ENCODE data around the gene SSTR5. TPM values are rescaled to one million over a fixed set of nuclear protein-coding genes. Genes with fewer than 3 reads are reported as not detected.

SSTR5 gene
- total RNA-seq, 1 donor from 2014 or later, result not detected

DNA sequence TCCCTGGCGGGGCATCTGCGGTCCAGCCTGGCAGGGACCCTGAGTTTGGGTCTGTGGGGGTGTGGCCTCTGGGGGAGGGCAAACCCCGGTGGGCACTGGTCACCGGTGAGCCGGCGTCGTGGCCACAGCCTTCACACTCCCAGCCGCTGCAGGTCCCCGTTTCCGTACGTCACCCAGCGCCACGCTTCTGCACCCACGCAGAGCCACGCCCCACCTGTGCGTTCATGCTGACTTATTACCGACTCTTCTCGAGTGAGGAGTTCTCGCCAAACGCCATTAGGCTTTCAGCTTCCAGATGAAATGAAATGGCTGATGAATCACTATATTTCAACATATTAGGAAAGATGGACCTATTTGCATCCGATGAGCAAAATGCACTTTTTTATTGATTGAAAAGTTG is 8.8 kb upstream of the SSTR5 start:
- no peaks in the 10 kb centered on the region for H3K36me3 ChIP-seq
- ATAC-seq (no peak), DNase-seq (no peak)
- peaks cover 24% of the 10 kb centered on the region for H3K27me3 ChIP-seq
- H3K27ac ChIP-seq, result no peak overlapping the region
- TF ChIP-seq, protein P1, sequence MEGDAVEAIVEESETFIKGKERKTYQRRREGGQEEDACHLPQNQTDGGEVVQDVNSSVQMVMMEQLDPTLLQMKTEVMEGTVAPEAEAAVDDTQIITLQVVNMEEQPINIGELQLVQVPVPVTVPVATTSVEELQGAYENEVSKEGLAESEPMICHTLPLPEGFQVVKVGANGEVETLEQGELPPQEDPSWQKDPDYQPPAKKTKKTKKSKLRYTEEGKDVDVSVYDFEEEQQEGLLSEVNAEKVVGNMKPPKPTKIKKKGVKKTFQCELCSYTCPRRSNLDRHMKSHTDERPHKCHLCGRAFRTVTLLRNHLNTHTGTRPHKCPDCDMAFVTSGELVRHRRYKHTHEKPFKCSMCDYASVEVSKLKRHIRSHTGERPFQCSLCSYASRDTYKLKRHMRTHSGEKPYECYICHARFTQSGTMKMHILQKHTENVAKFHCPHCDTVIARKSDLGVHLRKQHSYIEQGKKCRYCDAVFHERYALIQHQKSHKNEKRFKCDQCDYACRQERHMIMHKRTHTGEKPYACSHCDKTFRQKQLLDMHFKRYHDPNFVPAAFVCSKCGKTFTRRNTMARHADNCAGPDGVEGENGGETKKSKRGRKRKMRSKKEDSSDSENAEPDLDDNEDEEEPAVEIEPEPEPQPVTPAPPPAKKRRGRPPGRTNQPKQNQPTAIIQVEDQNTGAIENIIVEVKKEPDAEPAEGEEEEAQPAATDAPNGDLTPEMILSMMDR (IDR thresholded peaks at IDR 0.05), result no peak
- no peaks in the 10 kb centered on the region for H3K9me3 ChIP-seq
- intact Hi-C loops (cut with DNase I), result no loop called here
- H3K4me3 ChIP-seq, result no peak overlapping the region
- H3K4me1 ChIP-seq, result no peaks in the 10 kb centered on the region

DNA sequence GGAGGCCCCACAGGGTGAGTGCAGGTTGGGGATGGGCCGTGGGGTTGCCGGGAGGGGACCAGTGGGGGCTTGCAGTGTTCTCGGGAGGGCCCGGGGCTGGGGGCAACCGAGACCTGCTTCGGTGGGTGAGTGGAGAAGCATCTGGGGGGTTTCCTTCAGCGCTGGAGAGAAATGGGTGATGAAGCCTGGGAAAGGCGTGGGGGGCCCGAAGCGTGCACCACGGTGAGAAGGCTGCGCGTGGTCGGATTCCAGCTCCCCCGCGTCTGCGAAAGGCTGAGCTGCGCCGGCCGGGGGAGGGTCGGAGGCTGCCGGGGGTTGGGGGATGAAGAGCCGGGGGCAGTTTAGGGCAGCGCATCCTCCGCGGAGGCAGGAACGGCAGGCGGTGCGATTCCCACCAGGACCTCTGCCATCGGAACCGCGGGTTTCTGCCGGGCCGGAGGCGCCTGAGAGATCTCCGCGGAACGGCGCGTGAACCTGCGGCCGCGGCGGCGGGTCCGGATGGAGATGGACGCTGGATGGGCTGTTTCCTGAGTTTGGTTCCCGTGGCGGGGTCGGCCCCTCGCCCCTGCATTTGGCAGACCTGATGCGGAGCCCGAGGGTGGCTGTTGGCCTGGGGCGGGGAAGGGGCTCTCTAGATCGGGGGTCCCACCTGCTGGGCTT is 6.9 kb upstream of the SSTR5 start:
- H3K27me3 ChIP-seq, result peaks cover 42% of the 10 kb centered on the region
- ATAC-seq, result no peak
- H3K4me1 ChIP-seq, result no peaks in the 10 kb centered on the region
- no peak for DNase-seq
- H3K9me3 ChIP-seq, result no peaks in the 10 kb centered on the region
- TF ChIP-seq, protein P1 (IDR thresholded peaks at IDR 0.05), result no peak
- intact Hi-C loops (cut with DNase I), result no loop called here
- H3K4me3 ChIP-seq, result no peak overlapping the region
- no peaks in the 10 kb centered on the region for H3K36me3 ChIP-seq
- no peak overlapping the region for H3K27ac ChIP-seq

DNA sequence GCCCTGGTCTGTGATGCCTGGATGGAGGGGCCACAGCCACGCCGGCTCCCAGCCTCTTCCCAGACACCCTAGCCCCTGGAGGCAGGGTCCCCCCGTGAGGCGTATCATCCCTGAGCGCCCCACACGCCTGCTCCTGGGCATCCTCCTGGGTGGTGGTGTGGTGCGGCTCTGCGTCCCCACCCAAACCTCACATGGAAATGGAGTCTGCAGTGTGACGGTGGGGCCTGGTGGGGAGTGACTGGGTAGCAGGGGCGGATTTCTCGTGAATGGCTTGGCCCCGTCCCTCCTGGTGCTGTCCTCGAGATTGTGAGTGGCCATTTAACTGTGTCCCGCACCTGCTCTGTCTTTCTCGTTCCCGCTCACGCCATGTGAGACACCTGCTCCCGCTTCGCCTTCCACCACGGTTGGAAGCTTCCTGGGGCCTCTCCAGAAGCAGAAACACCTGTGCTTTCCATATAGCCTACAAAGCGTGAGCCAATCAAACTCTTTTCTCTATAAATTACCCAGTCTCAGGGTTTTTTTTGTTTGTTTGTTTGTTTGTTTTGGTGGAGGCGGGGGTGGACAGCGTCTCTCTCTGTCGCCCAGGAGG is 5.9 kb upstream of the SSTR5 start:
- intact Hi-C loops (cut with DNase I), result no loop called here
- no peaks in the 10 kb centered on the region for H3K36me3 ChIP-seq

DNA sequence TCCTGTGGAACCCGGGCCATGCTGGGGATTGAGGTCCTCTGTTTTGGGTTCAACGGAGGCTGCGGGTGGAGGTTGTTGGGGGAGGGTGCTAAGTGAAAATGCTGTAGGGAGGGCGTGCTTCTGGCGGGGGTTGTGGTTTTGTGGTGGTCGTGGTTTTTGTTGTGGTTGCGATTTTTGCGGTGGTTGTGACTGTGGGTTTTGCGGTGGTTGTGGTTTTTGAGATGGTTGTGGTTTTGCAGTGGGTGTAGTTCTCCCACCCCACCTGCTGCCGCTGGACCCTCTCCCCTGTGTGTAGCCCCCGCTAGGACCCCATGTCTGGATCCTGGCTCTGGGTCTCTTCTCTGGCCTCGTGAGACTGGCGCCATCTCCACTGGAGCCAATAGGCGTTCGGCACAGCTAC is 4.9 kb upstream of the SSTR5 start:
- ATAC-seq (no peak), DNase-seq (no peak)
- peaks cover 62% of the 10 kb centered on the region for H3K27me3 ChIP-seq
- H3K36me3 ChIP-seq, result no peaks in the 10 kb centered on the region
- no peak overlapping the region for H3K27ac ChIP-seq
- intact Hi-C loops (cut with DNase I), result no loop called here
- no peaks in the 10 kb centered on the region for H3K9me3 ChIP-seq
- H3K4me3 ChIP-seq, result no peak overlapping the region
- H3K4me1 ChIP-seq, result no peaks in the 10 kb centered on the region
- TF ChIP-seq, protein P1 (IDR thresholded peaks at IDR 0.05), result no peak

More for the DNA sequence above, 5.9 kb upstream of the SSTR5 start:
- H3K4me3 ChIP-seq, result no peak overlapping the region
- DNase-seq (no peak), ATAC-seq (no peak)
- H3K9me3 ChIP-seq, result no peaks in the 10 kb centered on the region
- TF ChIP-seq, protein P1 (IDR thresholded peaks at IDR 0.05), result no peak
- peaks cover 53% of the 10 kb centered on the region for H3K27me3 ChIP-seq
- no peak overlapping the region for H3K27ac ChIP-seq
- H3K4me1 ChIP-seq, result no peaks in the 10 kb centered on the region

DNA sequence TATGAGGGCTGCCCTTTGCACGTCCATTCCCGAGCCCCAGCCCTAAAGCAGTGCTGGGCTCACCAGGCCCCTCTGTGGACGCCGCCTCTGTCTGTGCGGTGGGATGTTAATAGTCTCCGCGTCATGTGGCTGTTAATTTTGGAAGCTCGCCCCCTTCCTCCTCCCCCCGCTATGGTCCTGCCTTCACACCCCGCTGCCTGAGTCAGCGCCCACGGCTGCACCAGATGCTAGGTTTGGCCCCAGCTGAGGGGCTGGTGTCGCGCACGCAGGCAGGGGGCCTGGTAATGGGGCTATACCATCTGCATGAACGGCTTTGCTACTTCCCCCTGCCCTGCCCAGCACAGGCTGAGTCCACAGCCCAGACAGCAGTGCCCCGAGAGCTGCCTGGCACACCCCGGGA is 4.1 kb upstream of the SSTR5 start:
- no peaks in the 10 kb centered on the region for H3K9me3 ChIP-seq
- H3K4me1 ChIP-seq, result no peaks in the 10 kb centered on the region
- DNase-seq (no peak), ATAC-seq (no peak)
- H3K27ac ChIP-seq, result no peak overlapping the region
- peaks cover 70% of the 10 kb centered on the region for H3K27me3 ChIP-seq
- intact Hi-C loops (cut with DNase I), result no loop called here
- TF ChIP-seq, protein P1 (IDR thresholded peaks at IDR 0.05), result no peak
- no peak overlapping the region for H3K4me3 ChIP-seq
- H3K36me3 ChIP-seq, result no peaks in the 10 kb centered on the region
